PC-3 (cell line): ENCODE measurements around the gene DISC1. TPM values are rescaled to one million over a fixed set of nuclear protein-coding genes. Genes with fewer than 3 reads are reported as not detected.
"Not testable (repeated sequence)": the region's sequence is repeated elsewhere in the genome, so short reads cannot be mapped to it uniquely, and the experiment has no call there.

Source experiments
- ATAC-seq: fragments of 200-7000 bp; cut with Tn5 transposase; 2 replicates; pipeline ENCODE4 v1.9.1; 2020; ENCODE audit warnings: mild to moderate bottlenecking, moderate library complexity
- BruUV-seq: library from RNA; stranded (reverse); fragments of 400-500 nt; replicated peaks from 2 replicates; lab custom pipeline; 2021; lab: Mats Ljungman, UMichigan
- CTCF ChIA-PET: fragments of 300-600 bp; sonication (Branson Sonifier 250); formaldehyde crosslinking; loops from one replicate; lab custom pipeline; 2022; ENCODE audit warnings: antibody characterized with exemption; lab: Charles Lee
- POLR2A ChIA-PET: fragments of 300-600 bp; sonication (Branson Sonifier 250); formaldehyde crosslinking; loops from one replicate; lab custom pipeline; 2022; ENCODE audit warnings: antibody characterized with exemption; ENCODE audit not compliant: unreplicated experiment; lab: Charles Lee
- DNase-seq: peaks from one replicate; pipeline ENCODE4 v3.0.0-alpha.2; 2015
- H2AFZ ChIP-seq: fragments of 300-600 bp; sonication (generic); 2 replicates; pipeline ENCODE4 v1.6.0; 2016; ENCODE audit warnings: antibody characterized with exemption, low read length
- H3F3A ChIP-seq: fragments of 300-600 bp; sonication (generic); one replicate; pipeline ENCODE4 v1.6.0; 2017; ENCODE audit warnings: antibody characterized with exemption, low read length, control low read depth, mild to moderate bottlenecking; ENCODE audit not compliant: unreplicated experiment
- H3K27ac ChIP-seq: fragments of 300-600 bp; sonication (generic); 2 replicates; pipeline ENCODE4 v1.5.1; 2016; ENCODE audit warnings: mild to moderate bottlenecking, low read length
- H3K27me3 ChIP-seq: fragments of 300-600 bp; sonication (generic); 2 replicates; pipeline ENCODE4 v1.6.1; 2016; ENCODE audit warnings: low read length, mixed read lengths
- H3K36me3 ChIP-seq: fragments of 300-600 bp; sonication (generic); 2 replicates; pipeline ENCODE4 v1.6.1; 2016; ENCODE audit warnings: low read depth, mixed run types, low read length, mixed read lengths
- H3K4me1 ChIP-seq: fragments of 300-600 bp; sonication (generic); 2 replicates; pipeline ENCODE4 v1.5.1; 2016; ENCODE audit warnings: low read length; ENCODE audit not compliant: insufficient read depth
- H3K4me2 ChIP-seq: fragments of 300-600 bp; sonication (generic); 2 replicates; pipeline ENCODE4 v1.6.0; 2016; ENCODE audit warnings: low read length
- H3K4me3 ChIP-seq: fragments of 300-600 bp; sonication (generic); 2 replicates; pipeline ENCODE4 v1.5.1; 2016; ENCODE audit warnings: mild to moderate bottlenecking, low read length, mixed read lengths
- H3K79me2 ChIP-seq: fragments of 300-600 bp; sonication (generic); 2 replicates; pipeline ENCODE4 v1.6.1; 2017; ENCODE audit warnings: low read length, mixed read lengths
- H3K9ac ChIP-seq: fragments of 300-600 bp; sonication (generic); 2 replicates; pipeline ENCODE4 v1.6.0; 2016; ENCODE audit warnings: mild to moderate bottlenecking, low read length
- H3K9me2 ChIP-seq: fragments of 300-600 bp; sonication (generic); replicated peaks from 2 replicates; pipeline ENCODE4 v1.6.1; 2016; ENCODE audit warnings: mixed run types, low read length, mixed read lengths
- H3K9me3 ChIP-seq: fragments of 300-600 bp; sonication (generic); 2 replicates; pipeline ENCODE4 v1.6.1; 2016; ENCODE audit warnings: low read length, mixed read lengths
- H4K20me1 ChIP-seq: fragments of 300-600 bp; sonication (generic); 2 replicates; pipeline ENCODE4 v1.6.1; 2016; ENCODE audit warnings: low read length, mixed read lengths
- CTCF ChIP-seq: fragments of 300-600 bp; sonication (generic); conservative IDR thresholded peaks from 2 replicates; pipeline ENCODE4 v1.5.1; 2017; ENCODE audit warnings: antibody characterized with exemption, low read depth, mild to moderate bottlenecking, low read length
- EZH2 ChIP-seq: fragments of 300-600 bp; sonication (generic); IDR thresholded peaks from one replicate; pipeline ENCODE4 v1.6.1; 2017; ENCODE audit warnings: antibody characterized with exemption, mild to moderate bottlenecking, low read length; ENCODE audit not compliant: unreplicated experiment
- EZH2phosphoT487 ChIP-seq: fragments of 300-600 bp; sonication (generic); IDR thresholded peaks from 2 replicates; pipeline ENCODE4 v1.6.1; 2018; ENCODE audit warnings: mild to moderate bottlenecking, antibody characterized with exemption, low read length, borderline replicate concordance
- intact Hi-C: fragments of 100-400 bp; cut with micrococcal nuclease; formaldehyde crosslinking; loops from 2 replicates; pipeline ENCODE4 v1.9.0; 2023
- total RNA-seq: library from RNA; depleted of rRNA; stranded (reverse); fragments of >200 nt; gene quantifications from 2 replicates; pipeline ENCODE4 v1.2.3, GENCODE V29; 2014

The DISC1 gene
- total RNA-seq, 1 experiment from 2014 or later: 3.4 TPM

DNA sequence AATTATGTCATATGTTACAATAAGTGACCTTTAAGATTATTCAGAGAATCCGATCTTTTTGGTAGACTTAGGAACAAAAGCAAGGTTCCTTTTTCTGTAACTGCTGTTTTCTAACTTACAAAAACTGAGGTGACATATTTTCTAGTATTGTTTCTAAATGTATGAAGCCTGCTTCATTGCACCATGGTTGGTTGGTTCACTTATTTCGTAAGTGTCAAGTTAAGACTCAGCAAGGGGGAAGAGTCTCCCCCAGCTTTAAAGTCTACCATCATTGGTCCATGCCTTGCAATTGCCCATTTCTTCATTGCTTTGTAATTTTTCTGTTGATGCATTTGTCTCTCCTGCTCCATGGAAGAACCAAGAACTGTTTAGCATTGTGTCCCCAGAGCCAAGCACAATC lies 136.9 kb downstream of the DISC1 start:
- Histone ChIP-seq H3K9ac (no peak overlapping the region), H3K4me2 (no peak overlapping the region), H2AFZ (no peak overlapping the region), H3K4me3 (no peak overlapping the region), H4K20me1 (no peaks in the 10 kb centered on the region), H3K27ac (no peak overlapping the region), H3K9me3 (no peaks in the 10 kb centered on the region), H3F3A (no peaks in the 10 kb centered on the region), H3K27me3 (no peaks in the 10 kb centered on the region), H3K9me2 (no peaks in the 10 kb centered on the region), H3K79me2 (no peaks in the 10 kb centered on the region), H3K4me1 (peaks cover 10% of the 10 kb centered on the region; the same call in 1 of the 2 replicates), H3K36me3 (no peaks in the 10 kb centered on the region)
- DNase-seq (no peak), ATAC-seq (no peak)
- TF ChIP-seq EZH2phosphoT487 (no peak), CTCF (no peak), EZH2 (no peak)
- ChIA-PET CTCF (no interaction called here), POLR2A (no interaction called here)
- no TSS peak for BruUV-seq
- intact Hi-C loops: no loop called here

GRCh38 chr1:231765825-231766224 lies 139.2 kb downstream of the DISC1 start:
- peak; percentile 39 for DNase-seq
- ATAC-seq, H3K79me2 ChIP-seq, H3K4me3 ChIP-seq, H3K27ac ChIP-seq, H3F3A ChIP-seq, H3K4me2 ChIP-seq, H4K20me1 ChIP-seq, CTCF ChIA-PET, H3K27me3 ChIP-seq, H2AFZ ChIP-seq, H3K36me3 ChIP-seq, BruUV-seq, intact Hi-C loops, H3K9ac ChIP-seq, H3K9me2 ChIP-seq, H3K9me3 ChIP-seq: not testable (repeated sequence)
- H3K4me1 ChIP-seq: peaks cover 10% of the 10 kb centered on the region; the same call in 1 of the 2 replicates
- POLR2A ChIA-PET: interaction anchor here (0.5 kb wide), 1 partner anchor 90 kb away, joined by 3 read pairs; no protein-coding TSS in a partner anchor

DNA sequence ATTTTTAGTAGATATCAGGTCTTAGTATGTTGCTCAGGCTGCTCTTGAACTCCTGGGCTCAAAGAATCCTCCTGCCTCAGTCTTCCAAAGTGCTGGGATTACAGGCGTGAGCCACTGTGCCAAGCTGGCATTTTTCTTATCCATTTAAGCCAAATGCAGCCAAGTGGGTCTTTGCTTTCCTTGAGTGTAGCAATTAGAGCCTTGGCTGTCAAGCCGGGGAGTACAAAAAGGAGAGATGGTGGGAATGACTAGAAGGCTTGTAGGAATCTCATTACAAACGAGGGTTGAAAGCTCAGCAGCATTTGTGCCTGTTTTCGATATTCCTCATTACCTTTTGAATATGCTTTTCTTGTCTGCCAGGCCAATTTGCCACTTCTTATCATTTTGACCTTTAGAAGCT lies 140.9 kb downstream of the DISC1 start:
- Histone ChIP-seq H3K9ac (no peak overlapping the region), H3K4me2 (no peak overlapping the region), H3K27me3 (no peaks in the 10 kb centered on the region), H2AFZ (no peak overlapping the region), H3K4me1 (peaks cover 5% of the 10 kb centered on the region; the same call in 1 of the 2 replicates), H3K79me2 (no peaks in the 10 kb centered on the region), H3K36me3 (no peaks in the 10 kb centered on the region), H4K20me1 (no peaks in the 10 kb centered on the region), H3K27ac (no peak overlapping the region), H3K9me2 (no peaks in the 10 kb centered on the region), H3K4me3 (no peak overlapping the region), H3K9me3 (no peaks in the 10 kb centered on the region), H3F3A (no peaks in the 10 kb centered on the region)
- no peak for DNase-seq
- ChIA-PET POLR2A (no interaction called here), CTCF (no interaction called here)
- BruUV-seq: no TSS peak
- ATAC-seq: no peak
- intact Hi-C loops: no loop called here
- TF ChIP-seq EZH2 (no peak), EZH2phosphoT487 (no peak), CTCF (no peak)
